Karpas-422 (cell line): ENCODE measurements around the gene KCNQ5. TPM values are rescaled to one million over a fixed set of nuclear protein-coding genes. Genes with fewer than 3 reads are reported as not detected.

Source experiments
- DNase-seq: peaks from one replicate; pipeline ENCODE4 v3.0.0-alpha.2; 2015
- H2AFZ ChIP-seq: fragments of 200-600 bp; sonication (generic); 2 replicates; pipeline ENCODE4 v1.6.1; 2014; ENCODE audit warnings: antibody characterized with exemption, low read length, mixed read lengths
- H3K27ac ChIP-seq: fragments of 200-600 bp; sonication (generic); 2 replicates; pipeline ENCODE4 v1.5.1; 2014; ENCODE audit warnings: mild to moderate bottlenecking, low read length, moderate library complexity
- H3K27me3 ChIP-seq: fragments of 200-600 bp; sonication (generic); 2 replicates; pipeline ENCODE4 v1.6.1; 2014; ENCODE audit warnings: low read length, mixed read lengths
- H3K36me3 ChIP-seq: fragments of 200-600 bp; sonication (generic); 2 replicates; pipeline ENCODE4 v1.6.1; 2014; ENCODE audit warnings: low read length, mixed read lengths; ENCODE audit not compliant: insufficient read depth
- H3K4me1 ChIP-seq: fragments of 200-600 bp; sonication (generic); 2 replicates; pipeline ENCODE4 v1.6.1; 2014; ENCODE audit warnings: mild to moderate bottlenecking, low read length, mixed read lengths
- H3K4me2 ChIP-seq: fragments of 200-600 bp; sonication (generic); 2 replicates; pipeline ENCODE4 v1.6.1; 2014; ENCODE audit warnings: low read length, low read depth, mild to moderate bottlenecking; ENCODE audit not compliant: poor library complexity, severe bottlenecking
- H3K4me3 ChIP-seq: fragments of 200-600 bp; sonication (generic); 2 replicates; pipeline ENCODE4 v1.5.1; 2014; ENCODE audit warnings: mild to moderate bottlenecking, antibody characterized with exemption, low read length, mixed read lengths
- H3K79me2 ChIP-seq: fragments of 200-600 bp; sonication (generic); 2 replicates; pipeline ENCODE4 v1.6.1; 2014; ENCODE audit warnings: mild to moderate bottlenecking, low read length, mixed read lengths
- H3K9ac ChIP-seq: fragments of 200-600 bp; sonication (generic); 2 replicates; pipeline ENCODE4 v1.6.0; 2014; ENCODE audit warnings: low read length
- H3K9me2 ChIP-seq: fragments of 200-600 bp; sonication (generic), shearing (Covaris generic); replicated peaks from 2 replicates; pipeline ENCODE4 v1.6.0; 2014; ENCODE audit warnings: mild to moderate bottlenecking, low read length, moderate library complexity; ENCODE audit not compliant: insufficient read depth
- H3K9me3 ChIP-seq: fragments of 300-700, 200-600 bp; sonication (generic); 2 replicates; pipeline ENCODE4 v1.6.1; 2014; ENCODE audit warnings: low read length, mixed read lengths
- H4K20me1 ChIP-seq: fragments of 200-600 bp; sonication (generic); 2 replicates; pipeline ENCODE4 v1.6.1; 2014; ENCODE audit warnings: mild to moderate bottlenecking, antibody characterized with exemption, low read length, low read depth; ENCODE audit not compliant: insufficient read depth
- total RNA-seq: library from RNA; depleted of rRNA; stranded (reverse); fragments of >200 nt; shearing (Covaris generic); gene quantifications from 2 replicates; pipeline ENCODE4 v1.2.3, GENCODE V29; 2014; ENCODE audit warnings: low replicate concordance

Gene KCNQ5
- total RNA-seq, 1 experiment from 2014 or later, result 50.5 TPM

GRCh38 chr6:73045609-73046008, 423.7 kb downstream of the KCNQ5 start:
- no peak overlapping the region for H2AFZ ChIP-seq
- no peak overlapping the region for H3K4me2 ChIP-seq
- DNase-seq, result no peak
- no peak overlapping the region for H3K4me3 ChIP-seq
- no peaks in the 10 kb centered on the region for H3K27me3 ChIP-seq
- H3K79me2 ChIP-seq, result peaks cover 59% of the 10 kb centered on the region
- no peaks in the 10 kb centered on the region for H3K36me3 ChIP-seq
- no peaks in the 10 kb centered on the region for H4K20me1 ChIP-seq
- H3K9me2 ChIP-seq, result no peaks in the 10 kb centered on the region
- no peak overlapping the region for H3K27ac ChIP-seq
- H3K9me3 ChIP-seq, result no peaks in the 10 kb centered on the region
- H3K4me1 ChIP-seq, result peaks cover under 1% of the 10 kb centered on the region
- H3K9ac ChIP-seq, result no peak overlapping the region

- H4K20me1 ChIP-seq, result no peaks in the 10 kb centered on the region
- no peaks in the 10 kb centered on the region for H3K4me1 ChIP-seq
- no peak overlapping the region for H3K9ac ChIP-seq
- no peaks in the 10 kb centered on the region for H3K9me2 ChIP-seq
- H3K4me3 ChIP-seq, result no peak overlapping the region
- no peaks in the 10 kb centered on the region for H3K9me3 ChIP-seq
- no peak overlapping the region for H2AFZ ChIP-seq
- no peaks in the 10 kb centered on the region for H3K36me3 ChIP-seq
- DNase-seq, result no peak
- H3K4me2 ChIP-seq, result no peak overlapping the region
- no peak overlapping the region for H3K27ac ChIP-seq
- no peaks in the 10 kb centered on the region for H3K27me3 ChIP-seq
- peaks cover 44% of the 10 kb centered on the region for H3K79me2 ChIP-seq
Observed at GRCh38 chr6:73047801-73048200, 425.9 kb downstream of the KCNQ5 start.

- Histone ChIP-seq H3K27ac (no peak overlapping the region), H3K4me2 (no peak overlapping the region), H3K4me3 (no peak overlapping the region), H2AFZ (no peak overlapping the region), H3K36me3 (no peaks in the 10 kb centered on the region), H4K20me1 (no peaks in the 10 kb centered on the region), H3K4me1 (no peaks in the 10 kb centered on the region), H3K9me2 (no peaks in the 10 kb centered on the region), H3K9ac (no peak overlapping the region), H3K9me3 (no peaks in the 10 kb centered on the region), H3K79me2 (peaks cover 39% of the 10 kb centered on the region), H3K27me3 (no peaks in the 10 kb centered on the region)
- no peak for DNase-seq
Observed at GRCh38 chr6:73049971-73050594, 428.2 kb downstream of the KCNQ5 start.

GRCh38 chr6:73050706-73051105, 428.8 kb downstream of the KCNQ5 start:
- Histone ChIP-seq H3K27me3 (no peaks in the 10 kb centered on the region), H2AFZ (no peak overlapping the region), H3K79me2 (peaks cover 34% of the 10 kb centered on the region), H3K36me3 (no peaks in the 10 kb centered on the region), H3K4me1 (no peaks in the 10 kb centered on the region), H3K4me2 (no peak overlapping the region), H3K27ac (no peak overlapping the region), H3K9me3 (no peaks in the 10 kb centered on the region), H3K9ac (no peak overlapping the region), H3K9me2 (no peaks in the 10 kb centered on the region), H3K4me3 (no peak overlapping the region), H4K20me1 (no peaks in the 10 kb centered on the region)
- DNase-seq, result no peak

- Histone ChIP-seq H3K9ac (no peak overlapping the region), H3K4me1 (no peaks in the 10 kb centered on the region), H3K9me2 (no peaks in the 10 kb centered on the region)
Observed at GRCh38 chr6:73051147-73051546, 429.3 kb downstream of the KCNQ5 start.

GRCh38 chr6:73054958-73055357, 433.1 kb downstream of the KCNQ5 start:
- H3K9ac ChIP-seq, result no peak overlapping the region
- H3K36me3 ChIP-seq, result no peaks in the 10 kb centered on the region
- H3K4me3 ChIP-seq, result no peak overlapping the region
- no peaks in the 10 kb centered on the region for H4K20me1 ChIP-seq
- peaks cover 3% of the 10 kb centered on the region; the same call in 1 of the 2 replicates for H3K79me2 ChIP-seq
- DNase-seq, result no peak
- no peaks in the 10 kb centered on the region for H3K9me3 ChIP-seq
- no peaks in the 10 kb centered on the region for H3K27me3 ChIP-seq
- H3K9me2 ChIP-seq, result no peaks in the 10 kb centered on the region
- H3K4me2 ChIP-seq, result no peak overlapping the region
- no peak overlapping the region for H2AFZ ChIP-seq
- peaks cover 5% of the 10 kb centered on the region for H3K4me1 ChIP-seq
- H3K27ac ChIP-seq, result no peak overlapping the region

More at GRCh38 chr6:73051147-73051546, 429.3 kb downstream of the KCNQ5 start:
- Histone ChIP-seq H3K9me3 (no peaks in the 10 kb centered on the region), H3K4me3 (no peak overlapping the region), H3K27ac (no peak overlapping the region), H3K79me2 (peaks cover 29% of the 10 kb centered on the region), H2AFZ (no peak overlapping the region), H3K4me2 (no peak overlapping the region), H4K20me1 (no peaks in the 10 kb centered on the region), H3K36me3 (no peaks in the 10 kb centered on the region), H3K27me3 (no peaks in the 10 kb centered on the region)
- no peak for DNase-seq

GRCh38 chr6:73058736-73059135, 436.9 kb downstream of the KCNQ5 start:
- no peak overlapping the region for H3K27ac ChIP-seq
- H4K20me1 ChIP-seq, result no peaks in the 10 kb centered on the region
- H3K9me2 ChIP-seq, result no peaks in the 10 kb centered on the region
- no peak overlapping the region for H3K4me2 ChIP-seq
- no peak overlapping the region for H3K4me3 ChIP-seq
- no peaks in the 10 kb centered on the region for H3K27me3 ChIP-seq
- H3K36me3 ChIP-seq, result no peaks in the 10 kb centered on the region
- H3K79me2 ChIP-seq, result peaks cover 21% of the 10 kb centered on the region
- DNase-seq, result no peak
- no peak overlapping the region for H3K9ac ChIP-seq
- no peaks in the 10 kb centered on the region for H3K9me3 ChIP-seq
- no peak overlapping the region for H2AFZ ChIP-seq
- H3K4me1 ChIP-seq, result peaks cover 38% of the 10 kb centered on the region

- H3K27me3 ChIP-seq, result no peaks in the 10 kb centered on the region
- H3K36me3 ChIP-seq, result no peaks in the 10 kb centered on the region
- no peaks in the 10 kb centered on the region for H4K20me1 ChIP-seq
- H3K4me1 ChIP-seq, result peaks cover 51% of the 10 kb centered on the region
- no peak overlapping the region for H3K9ac ChIP-seq
- H3K79me2 ChIP-seq, result peaks cover 37% of the 10 kb centered on the region
- no peak overlapping the region for H2AFZ ChIP-seq
- H3K4me3 ChIP-seq, result no peak overlapping the region
- peak overlapping the region; percentile 20 for H3K4me2 ChIP-seq
- H3K27ac ChIP-seq, result peak overlapping the region; percentile 28; the same call in 1 of the 2 replicates
- H3K9me2 ChIP-seq, result no peaks in the 10 kb centered on the region
- no peaks in the 10 kb centered on the region for H3K9me3 ChIP-seq
- no peak for DNase-seq
Observed at GRCh38 chr6:73062130-73062529, 440.3 kb downstream of the KCNQ5 start.
